ENCODE results near the gene FFAR3. TPM values are rescaled to one million over a fixed set of nuclear protein-coding genes. Genes with fewer than 3 reads are reported as not detected.
"Not testable (repeated sequence)": the region's sequence is repeated elsewhere in the genome, so short reads cannot be mapped to it uniquely, and the experiment has no call there.

FFAR3 gene
- total and polyA plus RNA-seq, 2 of the 8 experiments (the other 6 are each of a cell fraction or from before 2014, with no cell fraction given): not detected

GRCh38 chr19:35373492-35373891 is 15.2 kb downstream of the FFAR3 start (continued):
- no peak for TF ChIP-seq CTCF (IDR thresholded peaks at IDR 0.05; ENCODE audit: control extremely low read depth in 1 of 3, insufficient read depth in 1 of 3, low read depth in 1 of 3, low read length in 3 of 3)

GRCh38 chr19:35374031-35374430 is 15.8 kb downstream of the FFAR3 start:
- H3K27ac ChIP-seq (ENCODE audit: low read depth, low read length); H3K56ac ChIP-seq (replicated peaks; ENCODE audit: insufficient read length, low read depth, low read length); H3K79me1 ChIP-seq (ENCODE audit: low read depth, low read length); H4K5ac ChIP-seq (ENCODE audit: insufficient read length, low read depth, low read length); H3K23ac ChIP-seq (ENCODE audit: insufficient read length); H3K9ac ChIP-seq (replicated peaks in 1 of 4; ENCODE audit: extremely low read depth in 1 of 4, low read depth in 3 of 4, low read length in 3 of 4); H2AFZ ChIP-seq (ENCODE audit: low read length); POLR2A ChIA-PET (ENCODE audit: partially characterized antibody); H3K79me2 ChIP-seq (ENCODE audit: control insufficient read depth in 1 of 2, insufficient read depth in 2 of 2, low read length in 2 of 2); H3K4me2 ChIP-seq (ENCODE audit: insufficient read depth in 1 of 2, low read depth in 2 of 2, low read length in 2 of 2); H3K23me2 ChIP-seq (ENCODE audit: low read depth, low read length); H3K14ac ChIP-seq (ENCODE audit: insufficient read length); H3K4ac ChIP-seq (replicated peaks; ENCODE audit: insufficient read length, low read depth, low read length); H2BK15ac ChIP-seq (ENCODE audit: low read length); H3K27me3 ChIP-seq (replicated peaks in 1 of 4; ENCODE audit: control insufficient read depth in 3 of 4, extremely low read depth in 1 of 4, insufficient read depth in 3 of 4, low read length in 3 of 4); H4K20me1 ChIP-seq (replicated peaks in 1 of 2; ENCODE audit: control insufficient read depth in 1 of 2, insufficient read depth in 2 of 2, low read length in 2 of 2); H3K4me3 ChIP-seq (ENCODE audit: extremely low read depth in 1 of 4, insufficient read depth in 2 of 4, low read depth in 3 of 4, low read length in 4 of 4); H2BK20ac ChIP-seq (ENCODE audit: low read length); FAIRE-seq; H4K91ac ChIP-seq (replicated peaks; ENCODE audit: insufficient read length, low read length); H4K8ac ChIP-seq (ENCODE audit: extremely low read depth, insufficient read depth, low read length); H2AK5ac ChIP-seq (ENCODE audit: low read depth, low read length); H3K4me1 ChIP-seq (replicated peaks in 1 of 4; ENCODE audit: control insufficient read depth in 3 of 4, insufficient read depth in 4 of 4, low read length in 3 of 4); CTCF ChIA-PET (ENCODE audit: partially characterized antibody); H3K9me3 ChIP-seq (ENCODE audit: insufficient read depth in 2 of 2, low read depth in 1 of 2, low read length in 1 of 2); H2BK5ac ChIP-seq (ENCODE audit: low read depth, low read length); H2BK12ac ChIP-seq (ENCODE audit: low read depth, low read length); DNase-seq (ENCODE audit: low read depth in 1 of 2, low spot score in 2 of 2); H3K36me3 ChIP-seq (ENCODE audit: control insufficient read depth in 2 of 4, insufficient read depth in 4 of 4, low read length in 3 of 4); H3K18ac ChIP-seq (ENCODE audit: extremely low read depth, low read length); H2BK120ac ChIP-seq (replicated peaks; ENCODE audit: low read depth, low read length): not testable (repeated sequence)

Data from H1 (cell line).